Activated CD4-positive, CD25-positive, alpha-beta regulatory T cell treated with anti-CD3 and anti-CD28 coated beads, Interleukin-2, amount 50 U/mL, for 16 hours (primary cell): ENCODE measurements around the gene EPHA2.

Experiments
- DNase-seq: peaks from one replicate; pipeline ENCODE4 v3.0.0-alpha.2; 2020; ENCODE audit warnings: low read depth, low spot score

EPHA2 gene

DNA sequence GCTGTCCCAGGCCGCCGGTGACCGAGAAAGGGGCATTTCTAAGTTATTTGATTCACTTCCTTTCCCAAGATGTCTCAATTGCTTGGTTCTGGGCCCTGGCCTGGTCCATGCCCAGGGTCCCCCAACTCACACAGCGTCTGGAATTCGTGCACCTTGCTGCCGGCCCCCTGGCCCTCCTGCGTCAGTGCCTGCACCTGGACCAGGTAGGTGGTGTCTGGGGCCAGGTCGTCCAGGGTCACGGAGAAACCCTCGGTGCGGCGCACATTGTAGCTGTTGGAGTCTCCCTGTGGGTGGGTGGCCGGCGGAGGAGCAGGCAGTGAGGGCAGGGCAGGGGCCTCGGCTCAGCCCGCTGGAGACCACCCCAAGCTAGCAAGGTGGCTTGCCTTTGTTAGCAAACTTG is 21.0 kb downstream of the EPHA2 start:
- DNase-seq: no peak

DNA sequence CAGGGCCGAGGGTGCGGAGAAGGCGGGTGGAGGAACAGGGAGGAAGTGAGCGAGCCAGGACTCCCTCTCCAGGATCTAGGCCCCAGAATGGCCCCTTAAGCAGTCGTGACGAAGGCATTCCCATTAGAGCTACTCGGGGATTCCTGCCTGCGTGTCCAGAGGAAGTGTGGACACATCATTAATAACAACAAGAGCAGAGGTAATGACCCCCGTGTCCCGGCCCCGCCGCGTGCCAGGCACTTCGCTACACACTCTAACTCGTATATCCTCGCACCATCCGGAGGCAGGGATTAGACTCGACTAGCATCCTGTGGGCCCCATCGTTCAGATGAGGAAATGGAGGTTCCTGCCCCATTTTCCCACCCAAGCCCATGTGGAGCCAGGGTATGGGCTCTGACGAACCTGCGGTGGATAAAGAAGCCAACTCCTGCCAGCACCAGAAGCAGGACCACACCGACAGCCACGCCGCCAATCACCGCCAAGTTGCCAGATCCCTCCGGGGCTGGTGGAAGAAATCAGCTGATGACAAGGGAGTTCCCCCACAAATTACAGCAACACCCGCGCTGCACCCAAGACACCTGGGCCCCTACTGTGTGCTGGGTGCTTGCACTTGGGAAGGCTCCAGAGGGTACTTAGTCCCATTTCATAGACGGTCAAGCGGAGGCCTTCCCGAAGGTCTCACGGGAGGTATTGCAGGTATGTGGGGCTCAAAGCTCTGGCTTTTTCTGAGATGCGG is 21.6 kb downstream of the EPHA2 start:
- DNase-seq: no peak

- DNase-seq: no peak
Measured at GRCh38 chr1:16133007-16133961, 22.6 kb downstream of the EPHA2 start.

- no peak for DNase-seq
Measured at GRCh38 chr1:16132325-16132785, 23.5 kb downstream of the EPHA2 start.

- no peak for DNase-seq
Measured at GRCh38 chr1:16131636-16132324, 24.1 kb downstream of the EPHA2 start.

DNA sequence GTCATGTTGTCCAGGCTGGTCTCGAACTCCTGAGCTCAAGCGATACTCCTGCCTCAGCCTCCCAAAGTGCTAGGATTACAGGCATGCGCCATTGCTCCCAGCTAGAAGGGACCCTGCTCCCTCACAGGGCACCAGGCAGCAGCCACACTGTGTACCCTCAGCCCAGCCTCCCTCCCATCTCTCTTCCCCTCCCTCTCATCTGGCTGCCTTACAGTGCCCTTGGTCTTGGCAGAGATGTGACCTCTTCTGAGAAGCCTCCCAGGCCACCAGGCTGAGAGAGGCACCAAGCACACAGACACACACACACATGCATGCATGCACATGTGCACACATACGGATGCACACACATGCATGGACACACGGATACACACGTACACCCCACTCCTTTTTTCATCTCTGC is 25.0 kb downstream of the EPHA2 start:
- DNase-seq: no peak

- no peak for DNase-seq
Measured at GRCh38 chr1:16129921-16130543, 25.8 kb downstream of the EPHA2 start.

GRCh38 chr1:16129316-16129715 is 26.6 kb downstream of the EPHA2 start:
- DNase-seq: no peak

GRCh38 chr1:16128338-16128741 is 27.5 kb downstream of the EPHA2 start:
- no peak for DNase-seq

DNA sequence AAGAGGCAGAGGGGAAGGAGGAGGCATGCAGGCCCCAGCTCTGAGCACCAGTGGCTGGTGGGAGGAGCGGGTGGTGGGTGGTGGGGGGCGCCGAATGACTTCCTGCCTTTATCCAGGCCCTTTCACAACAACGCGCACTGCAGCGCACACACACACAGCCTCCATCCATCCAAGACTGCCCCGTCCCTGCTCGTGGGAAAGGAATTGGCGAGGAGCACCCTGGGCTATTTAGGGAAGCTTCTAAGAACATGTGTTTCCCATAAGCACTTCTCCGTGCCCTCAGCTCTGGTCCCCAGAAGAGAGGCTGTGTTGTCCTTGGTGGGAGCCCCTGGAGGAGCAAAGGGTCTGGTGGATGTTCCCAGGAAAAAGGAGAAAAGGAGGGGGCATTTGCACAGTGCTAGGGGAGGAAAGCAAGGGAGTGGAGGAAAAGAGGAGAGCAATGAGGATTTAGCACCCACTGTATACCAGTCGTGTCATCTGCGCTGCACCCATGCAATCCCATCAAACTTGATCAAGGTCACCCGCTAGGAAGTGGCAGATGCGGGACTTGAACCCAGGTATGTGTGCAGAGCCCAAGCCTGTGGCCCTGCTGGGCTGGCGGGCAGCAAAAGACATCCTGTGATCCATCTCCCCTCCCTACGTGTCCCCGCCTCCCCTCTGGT is 28.1 kb downstream of the EPHA2 start:
- DNase-seq: no peak

GRCh38 chr1:16126743-16127515 is 28.9 kb downstream of the EPHA2 start:
- no peak for DNase-seq

GRCh38 chr1:16126160-16126559 is 29.7 kb downstream of the EPHA2 start:
- no peak for DNase-seq

DNA sequence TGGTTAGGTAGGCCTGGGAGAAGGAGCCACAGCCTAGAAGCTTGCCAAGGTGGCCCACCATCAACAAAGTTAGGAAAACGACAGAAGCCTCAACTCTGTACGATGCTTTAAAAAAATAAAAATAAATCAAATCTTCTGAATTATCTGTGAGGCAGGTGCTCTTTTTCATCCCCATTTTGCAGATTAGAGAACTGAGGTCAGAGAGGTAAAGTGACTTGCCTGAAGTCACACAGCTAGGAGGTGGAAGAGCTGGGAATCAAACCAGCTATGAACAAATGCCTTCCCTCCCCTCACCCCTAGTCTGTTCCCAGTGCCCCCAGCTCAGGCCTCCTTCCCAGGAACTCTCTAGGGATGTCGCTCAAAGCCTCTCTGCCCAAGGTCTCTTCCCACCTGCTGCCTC is 30.4 kb downstream of the EPHA2 start:
- DNase-seq: no peak

- DNase-seq: no peak
Measured at GRCh38 chr1:16125088-16125470, 30.8 kb downstream of the EPHA2 start.

DNA sequence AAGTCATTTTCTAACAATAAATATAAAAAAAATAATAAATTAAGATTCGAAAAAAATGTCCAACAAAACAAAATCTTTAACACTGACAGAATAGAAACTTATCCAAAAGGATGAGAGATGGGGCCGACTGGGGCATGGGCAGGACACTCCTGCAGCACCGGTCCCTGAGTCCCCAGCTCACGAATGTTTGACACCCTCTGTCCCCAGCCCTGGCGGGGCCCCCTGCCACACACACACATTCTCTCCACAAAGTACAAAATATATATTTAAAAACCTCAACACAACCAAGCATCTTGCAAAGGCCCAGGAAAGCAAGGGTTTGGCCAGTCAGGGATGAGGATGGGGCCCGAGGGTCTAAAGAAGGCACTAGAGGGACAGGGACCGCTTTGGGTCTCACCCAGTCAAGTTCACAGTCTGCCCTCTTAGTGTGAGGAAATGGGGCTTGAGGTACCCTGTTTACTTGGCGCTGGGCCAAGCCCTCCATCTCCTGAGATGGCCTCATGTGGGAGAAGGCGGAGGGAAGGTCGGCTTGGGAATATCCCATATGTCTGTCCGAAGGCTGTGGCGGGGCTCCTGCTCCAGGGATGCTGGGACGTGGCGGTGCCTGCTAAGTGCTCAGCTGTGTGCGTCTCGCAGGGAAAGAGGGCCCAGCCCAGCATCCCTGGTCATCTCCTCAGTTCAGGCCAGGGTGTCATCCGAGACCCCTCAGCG is 31.3 kb downstream of the EPHA2 start:
- no peak for DNase-seq

- DNase-seq: no peak
Measured at GRCh38 chr1:16122916-16123315, 33.0 kb downstream of the EPHA2 start.

DNA sequence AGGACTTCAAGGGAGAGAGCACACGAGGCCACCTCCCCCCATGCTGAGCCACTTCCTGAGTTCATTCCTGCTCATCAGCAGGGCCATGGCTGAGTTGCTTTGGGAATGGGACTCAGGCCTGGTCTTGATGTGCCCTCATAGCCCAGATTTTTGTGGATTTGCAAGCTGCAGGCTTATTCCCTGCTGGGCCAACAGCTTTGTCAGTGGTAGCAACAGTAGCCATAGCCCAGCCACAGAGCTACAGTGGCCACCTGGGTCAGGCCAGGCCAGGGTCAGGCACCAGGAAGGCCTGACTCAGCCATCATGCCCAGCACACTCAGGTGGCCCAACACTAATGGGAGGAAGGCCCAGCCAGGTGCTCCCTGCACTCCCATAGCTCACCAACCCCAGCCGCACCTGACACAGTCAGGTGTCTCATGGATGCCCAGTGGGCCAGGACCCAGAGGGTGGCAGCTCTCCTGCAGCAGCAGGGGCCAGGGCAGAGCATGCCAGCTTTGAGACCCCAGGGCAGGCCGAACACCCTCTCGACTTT is 33.5 kb downstream of the EPHA2 start:
- no peak for DNase-seq

DNA sequence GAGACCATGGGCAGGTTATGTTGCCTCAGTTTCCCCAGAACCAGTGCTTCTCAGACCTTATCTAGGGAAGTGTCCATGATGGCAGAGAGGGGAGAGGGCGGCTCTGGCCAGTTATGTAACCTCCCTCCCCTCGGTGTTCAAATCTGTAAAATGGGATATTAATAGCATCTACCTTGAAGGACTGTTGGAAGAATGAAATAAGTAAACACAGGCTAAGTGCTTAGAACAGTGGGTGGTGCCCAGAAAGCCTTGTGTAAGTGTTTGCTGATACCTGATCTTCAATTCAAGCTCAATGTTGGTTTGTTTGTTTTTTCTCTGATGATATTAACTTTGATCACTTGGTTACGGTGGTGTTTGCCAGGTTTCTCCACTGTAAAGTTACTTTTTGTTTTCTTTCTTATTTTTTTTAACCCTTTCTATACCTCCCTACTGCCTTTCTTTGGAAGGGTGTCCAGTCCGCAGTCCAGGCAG is 34.9 kb downstream of the EPHA2 start:
- no peak for DNase-seq

DNA sequence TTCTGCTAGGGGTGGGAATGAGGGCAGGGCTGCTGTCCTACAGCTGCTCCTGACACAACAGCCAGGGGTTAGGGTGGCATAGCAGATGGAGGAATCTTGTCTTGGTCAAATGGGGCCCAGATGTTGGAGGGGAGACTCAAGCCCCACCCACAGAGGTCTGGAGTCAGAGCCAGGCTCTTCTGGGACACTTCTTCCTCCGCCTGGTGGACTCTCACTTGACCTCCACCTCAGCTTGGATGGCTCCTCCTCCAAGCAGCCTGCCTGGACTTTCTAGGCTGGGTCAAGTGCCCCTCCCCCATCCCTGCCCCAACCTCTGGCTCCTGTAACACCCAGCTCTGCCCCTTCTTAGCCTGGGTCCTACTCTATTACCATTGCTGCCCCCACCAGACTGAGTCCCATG is 35.5 kb downstream of the EPHA2 start:
- no peak for DNase-seq
